Glomerular visceral epithelial cell (primary cell): ENCODE measurements around the gene TBC1D22A.
"Not testable (repeated sequence)": the region's sequence is repeated elsewhere in the genome, so short reads cannot be mapped to it uniquely, and the experiment has no call there.

Experiments
- DNase-seq: peaks from one replicate; pipeline ENCODE4 v3.0.0-alpha.2; 2016; ENCODE audit errors: extremely low spot score

TBC1D22A gene

DNA sequence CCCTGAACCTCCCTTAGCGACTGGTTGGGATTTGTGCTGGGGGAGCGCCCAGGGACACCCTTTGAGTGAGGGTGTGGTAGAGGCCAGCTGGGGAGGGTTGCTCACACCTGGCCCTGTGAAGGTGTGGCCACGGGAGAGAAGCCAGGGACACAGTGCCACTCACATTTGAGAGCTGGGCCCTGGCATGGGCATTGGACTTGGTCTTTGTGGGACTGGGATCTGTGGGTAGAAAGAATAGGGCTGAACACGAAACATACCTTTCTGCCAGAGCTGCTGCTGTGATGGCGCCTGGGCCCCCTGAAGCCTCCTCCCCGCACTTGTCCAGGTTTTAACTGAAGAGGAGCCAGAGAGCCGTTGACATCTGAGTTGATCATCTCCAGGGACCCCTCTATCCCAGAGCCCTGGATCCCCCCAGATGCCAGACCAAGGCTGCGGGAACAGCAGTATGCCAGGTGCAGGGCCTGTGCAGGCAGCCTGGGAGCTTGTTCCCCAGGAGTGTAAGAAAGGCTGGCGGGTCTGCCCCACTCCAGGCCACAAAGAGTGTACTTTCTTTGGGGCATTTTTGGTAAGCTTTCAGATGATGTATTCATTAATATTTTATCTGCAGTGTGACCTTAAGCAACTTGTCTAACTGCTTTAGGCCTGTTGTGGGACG is 284.1 kb downstream of the TBC1D22A start:
- no peak for DNase-seq

GRCh38 chr22:47047321-47048122 is 285.1 kb downstream of the TBC1D22A start:
- no peak for DNase-seq

DNA sequence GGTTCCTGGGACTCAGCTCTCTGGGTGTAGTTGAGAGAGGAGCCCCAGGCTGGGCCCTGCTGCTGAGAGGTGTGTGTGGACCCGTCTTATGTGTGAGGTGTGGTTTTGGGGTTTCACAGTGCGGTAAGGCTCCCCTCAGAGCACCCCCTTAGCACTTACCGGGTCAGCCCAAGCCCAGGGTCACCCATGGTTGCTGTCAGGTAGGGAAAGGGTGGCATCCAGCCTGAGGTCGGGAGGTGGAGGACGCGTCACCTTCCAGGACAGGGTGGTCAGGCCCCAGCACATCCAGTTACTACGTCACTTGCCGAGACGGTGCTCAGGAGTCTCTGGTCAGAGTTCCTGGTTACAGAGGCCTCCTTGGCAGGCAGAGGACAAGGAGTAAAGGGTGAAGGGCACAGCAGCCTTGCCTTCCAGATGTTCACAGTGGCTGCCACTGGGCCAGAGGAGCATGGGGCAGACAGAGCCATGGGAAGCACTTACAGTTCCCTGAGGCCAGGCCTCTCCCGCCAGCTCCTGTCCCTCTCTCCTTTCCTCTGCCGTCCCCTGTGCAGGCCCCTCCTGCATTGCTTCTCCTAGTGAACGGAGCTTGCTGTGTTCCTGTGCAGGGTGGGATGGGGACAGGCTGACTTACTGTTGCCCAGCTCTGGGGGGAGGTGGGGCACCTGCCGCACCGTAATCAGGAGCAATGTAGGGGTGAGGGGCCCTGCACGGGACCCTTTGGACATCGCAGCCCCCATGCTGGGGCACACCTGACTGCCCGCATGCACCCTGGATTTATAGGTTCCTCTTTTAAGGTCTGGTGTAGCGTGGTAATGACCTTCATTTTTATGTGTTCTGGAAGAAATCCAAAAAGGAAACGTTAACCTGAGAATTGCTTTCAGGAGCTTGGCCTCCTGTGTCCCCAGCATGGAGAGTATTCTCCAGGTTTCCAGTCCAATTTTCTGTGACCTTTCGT is 285.9 kb downstream of the TBC1D22A start:
- DNase-seq = no peak

DNA sequence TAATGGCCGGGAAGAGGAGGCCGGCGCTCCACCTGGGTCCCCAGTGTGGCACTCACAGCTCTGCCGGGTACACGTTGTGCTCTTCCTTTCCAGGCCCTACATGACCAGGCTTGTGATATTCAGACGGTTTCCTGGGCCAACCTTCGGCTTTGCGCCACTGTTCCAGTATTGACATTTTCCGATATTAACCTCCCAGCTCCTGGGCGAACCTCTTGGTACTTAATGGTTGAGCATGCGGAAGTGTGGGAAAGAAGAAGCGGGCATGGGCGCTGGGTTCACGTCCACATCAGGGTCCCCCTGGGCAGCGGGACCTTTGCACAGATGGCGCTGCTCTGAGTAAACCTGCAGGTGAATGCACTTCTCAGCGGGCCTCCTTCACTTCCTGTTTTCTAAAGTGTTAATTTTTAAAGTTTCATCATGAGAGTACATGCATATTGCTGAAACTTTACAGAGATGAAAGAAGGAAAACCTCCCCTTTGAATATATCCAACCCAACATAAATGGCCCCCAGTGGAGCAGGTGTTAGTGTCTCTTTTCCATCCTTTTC is 286.7 kb downstream of the TBC1D22A start:
- no peak for DNase-seq

DNA sequence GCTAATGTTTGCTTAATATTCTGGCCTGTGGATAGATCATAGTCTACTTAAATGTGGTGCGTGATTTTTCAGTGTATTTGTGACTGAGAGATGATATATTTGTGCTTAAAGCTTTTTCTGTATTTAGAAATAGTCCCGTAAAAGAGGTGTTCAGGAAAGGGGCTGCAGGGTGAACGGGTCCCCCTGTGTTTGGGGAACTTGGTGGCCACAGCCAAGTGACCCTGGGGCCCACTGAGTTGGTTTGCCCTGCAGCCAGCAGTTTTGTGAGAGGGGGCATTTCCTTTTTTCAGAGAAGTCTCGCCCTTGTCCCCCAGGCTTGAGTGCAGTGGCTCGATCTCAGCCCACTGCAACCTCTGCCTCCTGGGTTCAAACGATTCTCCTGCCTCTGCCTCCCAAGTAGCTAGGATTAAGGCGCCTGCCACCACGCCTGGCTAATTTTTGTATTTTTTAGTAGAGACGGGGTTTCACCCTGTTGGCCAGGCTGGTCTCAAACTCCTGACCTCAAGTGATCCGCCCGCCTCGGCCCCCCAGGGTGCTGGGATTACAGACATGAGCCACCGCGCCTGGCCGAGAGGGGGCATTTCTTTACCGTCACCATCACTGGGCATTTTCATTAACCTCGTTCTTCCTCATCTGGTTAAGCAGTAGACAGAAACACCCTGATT is 287.4 kb downstream of the TBC1D22A start:
- DNase-seq = not testable (repeated sequence)

GRCh38 chr22:47050401-47051051 is 288.1 kb downstream of the TBC1D22A start:
- DNase-seq = no peak

- DNase-seq = no peak
These were observed 289.1 kb downstream of the TBC1D22A start for GRCh38 chr22:47051441-47052071.

DNA sequence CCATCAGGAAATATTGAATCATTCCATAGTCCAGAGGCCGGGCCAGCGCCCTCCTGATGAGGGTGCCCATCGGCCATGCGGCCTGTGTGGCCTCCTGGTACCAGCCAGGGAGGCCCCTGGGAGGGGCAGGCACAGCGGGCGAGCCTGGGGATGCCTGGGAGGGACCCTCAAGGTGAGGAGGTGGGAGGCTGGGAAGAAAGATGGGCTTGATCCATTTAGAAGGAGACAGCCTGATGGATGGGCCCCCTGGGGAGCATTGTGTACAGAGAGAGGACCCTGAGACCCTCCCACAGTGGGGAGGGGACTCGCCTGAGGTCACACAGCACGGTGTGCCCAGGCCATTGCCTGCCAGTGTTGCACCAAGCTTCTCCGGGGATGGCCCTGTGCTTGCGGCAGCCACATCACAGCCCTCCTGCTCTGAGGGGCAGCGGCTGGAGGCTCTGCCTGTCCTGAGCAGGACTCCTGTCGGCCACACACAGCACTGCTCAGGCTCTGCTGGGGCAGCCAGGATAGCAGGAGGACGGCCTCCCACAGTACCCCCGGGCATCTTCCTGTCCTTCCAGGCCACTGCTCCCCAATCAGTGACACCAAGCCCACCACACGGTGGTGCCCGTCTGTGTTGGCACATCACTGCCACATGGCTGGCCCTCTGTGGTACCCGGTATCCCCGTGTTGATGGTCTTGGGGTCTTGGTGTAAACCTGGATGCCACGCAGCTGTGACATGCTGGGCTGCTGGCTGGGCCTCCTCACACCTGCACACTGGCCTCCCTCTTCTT is 290.0 kb downstream of the TBC1D22A start:
- DNase-seq = no peak

DNA sequence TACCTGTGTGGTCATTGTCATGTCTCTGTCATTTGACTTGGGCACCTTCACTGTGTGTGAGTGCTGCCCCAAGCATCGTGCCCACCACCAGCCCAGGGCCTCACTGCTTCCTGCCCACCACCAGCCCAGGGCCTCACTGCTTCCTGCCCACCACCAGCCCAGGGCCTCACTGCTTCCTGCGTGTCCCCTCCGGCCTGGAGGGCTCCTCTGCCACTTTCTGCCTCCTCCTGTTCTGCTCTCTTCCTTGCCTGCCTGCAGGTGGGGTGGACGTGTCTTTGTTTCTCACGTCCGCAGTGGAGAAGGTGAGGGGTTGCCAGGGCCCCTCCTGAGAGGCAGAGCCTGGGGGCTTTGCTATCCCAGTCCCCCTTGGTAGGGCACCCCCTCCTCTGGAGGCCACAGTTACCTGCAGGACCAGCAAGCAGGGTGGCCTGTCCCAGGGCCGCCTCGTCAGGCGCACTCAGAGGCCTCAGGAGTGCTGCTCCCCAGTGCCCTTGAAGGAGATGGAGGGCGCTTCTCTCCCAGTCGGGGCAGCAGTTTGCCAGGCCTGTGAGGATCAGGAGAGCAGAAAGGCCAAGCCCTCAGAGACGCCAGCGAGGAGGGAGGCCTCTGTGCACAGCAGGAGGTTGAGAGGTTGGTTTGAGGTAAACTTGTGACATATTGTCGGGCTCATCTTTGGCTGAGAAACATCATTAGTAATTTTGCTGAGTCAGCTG is 290.7 kb downstream of the TBC1D22A start:
- DNase-seq = no peak

DNA sequence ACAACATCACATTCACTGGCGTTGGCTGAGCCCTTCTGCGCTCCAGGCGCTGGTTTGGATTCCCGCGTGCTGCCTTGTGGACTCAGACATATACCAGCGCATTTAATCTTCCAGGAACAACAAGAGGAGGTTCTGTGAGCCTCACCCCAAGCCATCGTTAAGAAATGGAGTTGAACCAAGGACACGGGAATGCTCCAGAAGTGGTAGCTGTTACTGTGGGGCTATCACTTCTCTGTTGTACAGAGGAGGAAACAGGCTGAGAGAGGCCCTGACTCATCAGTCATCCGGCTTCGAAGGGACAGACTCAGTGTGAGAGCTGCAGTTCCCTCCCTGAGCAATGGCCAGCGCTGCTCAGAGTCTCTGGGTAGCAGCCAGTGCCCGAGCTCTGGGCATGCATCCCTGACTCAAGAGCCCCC is 291.3 kb downstream of the TBC1D22A start:
- DNase-seq = no peak

- no peak for DNase-seq
These were observed 292.0 kb downstream of the TBC1D22A start for GRCh38 chr22:47054231-47055072.

DNA sequence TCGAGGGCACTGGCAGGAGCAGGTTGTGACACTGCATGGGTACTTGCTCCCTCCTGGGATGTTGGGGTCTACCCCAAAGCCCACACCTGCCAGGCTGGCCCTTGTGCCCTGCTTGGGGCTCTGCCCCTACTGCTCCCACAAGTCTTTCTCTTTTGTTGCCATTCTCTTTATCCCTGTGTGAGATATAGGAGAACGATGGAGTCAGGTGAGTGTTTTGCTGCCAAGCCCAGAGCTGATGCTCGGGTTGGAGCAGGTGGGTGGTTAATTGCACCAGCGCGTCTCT is 292.6 kb downstream of the TBC1D22A start:
- DNase-seq = no peak

GRCh38 chr22:47055461-47055860 is 293.0 kb downstream of the TBC1D22A start:
- no peak for DNase-seq

DNA sequence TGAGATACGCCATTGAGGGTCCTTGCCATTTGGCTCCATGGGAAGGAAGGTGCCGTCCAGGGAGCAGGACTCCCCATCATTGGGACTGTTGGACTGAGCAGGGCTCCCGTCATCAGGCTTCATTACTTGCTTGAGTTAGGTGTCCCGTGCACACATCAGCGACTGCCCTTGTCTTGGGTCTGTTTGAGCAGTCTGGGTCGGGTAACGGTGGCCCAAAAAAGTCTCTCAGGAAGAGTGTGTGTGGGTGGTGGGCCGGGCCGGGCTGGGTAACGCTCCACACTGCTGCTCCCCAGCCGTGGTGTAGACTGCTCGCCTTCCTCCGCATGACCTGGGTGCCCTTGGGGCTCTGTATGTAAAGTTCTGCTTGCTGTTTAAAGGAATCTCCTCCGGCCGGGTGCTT is 293.5 kb downstream of the TBC1D22A start:
- no peak for DNase-seq

- no peak for DNase-seq
These were observed 293.9 kb downstream of the TBC1D22A start for GRCh38 chr22:47056361-47056760.

- DNase-seq = no peak
These were observed 294.5 kb downstream of the TBC1D22A start for GRCh38 chr22:47056776-47057470.

DNA sequence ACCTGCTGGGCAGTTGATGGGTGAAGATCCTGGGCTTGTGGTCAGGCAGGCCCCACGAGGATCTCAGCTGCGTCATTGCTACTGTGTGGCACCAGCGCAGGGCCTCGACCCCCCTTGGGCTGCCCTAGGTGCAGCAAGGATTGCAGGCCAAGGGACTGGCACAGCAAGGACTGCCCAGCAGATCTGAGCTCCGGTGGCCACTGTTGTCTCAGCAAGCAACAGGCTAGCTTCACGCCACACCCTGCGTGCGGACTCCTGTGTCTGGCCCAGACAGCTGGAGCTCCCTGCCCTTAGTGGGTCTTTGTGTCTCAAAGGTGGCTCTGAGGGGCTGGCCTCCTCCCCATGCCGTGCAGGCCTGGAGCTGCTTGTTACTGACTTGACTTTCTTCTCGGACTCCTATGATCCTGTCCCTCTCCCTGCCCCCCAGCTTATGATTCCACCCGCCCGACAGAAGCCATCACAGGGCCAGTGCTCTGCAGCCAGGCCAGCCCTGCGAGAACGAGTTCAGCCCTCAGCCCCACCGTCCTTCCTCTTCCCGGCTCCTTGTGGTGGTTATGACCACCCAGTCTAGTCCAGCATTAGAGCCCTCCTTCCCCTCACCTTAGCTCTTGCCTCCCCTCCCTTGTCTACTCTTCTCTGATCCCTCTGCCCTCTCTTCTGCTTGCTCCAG is 295.6 kb downstream of the TBC1D22A start:
- no peak for DNase-seq
